Stimulated activated CD8-positive, alpha-beta memory T cell treated with anti-CD3 and anti-CD28 coated beads, Interleukin-2, amount 100 ng/mL, for 48 hours (primary cell): ENCODE results near the gene SSX4.
"Not testable (repeated sequence)": the region's sequence is repeated elsewhere in the genome, so short reads cannot be mapped to it uniquely, and the experiment has no call there.

ENCODE experiments used
- DNase-seq, 2 donors: peaks; one replicate each; pipeline ENCODE4 v3.0.0-alpha.2; 2020; ENCODE audit warnings: low read depth in 2 of 2

Gene SSX4

GRCh38 chrX:48383239-48383638, at the start of gene SSX4:
SSX4 (plus strand) TSS chrX:48383539; CDS start chrX:48384054, 515 bp downstream.
- not testable (repeated sequence) for DNase-seq

- not testable (repeated sequence) for DNase-seq
Observed at GRCh38 chrX:48346059-48346458, 37.3 kb upstream of the SSX4 start.

- DNase-seq, result not testable (repeated sequence)
Observed at GRCh38 chrX:48356315-48357094, 26.8 kb upstream of the SSX4 start, which contains the start of gene SSX3. SSX3 (minus strand) TSS chrX:48356703; CDS start chrX:48355249, 1,454 bp downstream.

- no peak for DNase-seq
Observed at GRCh38 chrX:48357681-48358080, 25.7 kb upstream of the SSX4 start.

- not testable (repeated sequence) for DNase-seq
Observed at GRCh38 chrX:48359281-48359680, 24.1 kb upstream of the SSX4 start.

- not testable (repeated sequence) for DNase-seq
Observed at GRCh38 chrX:48367717-48368408, 15.5 kb upstream of the SSX4 start.

- not testable (repeated sequence) for DNase-seq
Observed at GRCh38 chrX:48370408-48370807, 12.9 kb upstream of the SSX4 start.

GRCh38 chrX:48396931-48397330, 13.6 kb downstream of the SSX4 start:
- not testable (repeated sequence) for DNase-seq

- not testable (repeated sequence) for DNase-seq
Observed at GRCh38 chrX:48397825-48398224, 14.5 kb downstream of the SSX4 start.

GRCh38 chrX:48411860-48412259, 28.5 kb downstream of the SSX4 start, which contains the start of gene SSX4B:
SSX4B (minus strand) TSS chrX:48411960; CDS start chrX:48411372, 588 bp downstream.
- DNase-seq, result not testable (repeated sequence)

GRCh38 chrX:48427027-48427716, 43.8 kb downstream of the SSX4 start:
- DNase-seq, result not testable (repeated sequence)

- DNase-seq, result not testable (repeated sequence)
Observed at GRCh38 chrX:48429606-48430005, 46.3 kb downstream of the SSX4 start.

- not testable (repeated sequence) for DNase-seq
Observed at GRCh38 chrX:48430166-48430565, 46.8 kb downstream of the SSX4 start.

GRCh38 chrX:48433713-48434112, 50.4 kb downstream of the SSX4 start:
- not testable (repeated sequence) for DNase-seq
